GM12864 (cell line): ENCODE measurements around the gene CHDH.

Experiments
- DNase-seq: peaks from one replicate; pipeline ENCODE4 v3.0.0-alpha.2; 2011; ENCODE audit warnings: low read depth
- H3K4me3 ChIP-seq: 2 replicates; pipeline ENCODE4 v1.5.1; 2011; ENCODE audit warnings: mild to moderate bottlenecking, low read depth, low read length, control low read depth
- TF ChIP-seq, protein P1 (sequence below): IDR thresholded peaks from 2 replicates; pipeline ENCODE4 v1.5.1; 2011; ENCODE audit warnings: low read depth, mild to moderate bottlenecking, moderate library complexity, low read length, control low read depth, inconsistent platforms; ENCODE audit errors: missing control alignments

CHDH gene

DNA sequence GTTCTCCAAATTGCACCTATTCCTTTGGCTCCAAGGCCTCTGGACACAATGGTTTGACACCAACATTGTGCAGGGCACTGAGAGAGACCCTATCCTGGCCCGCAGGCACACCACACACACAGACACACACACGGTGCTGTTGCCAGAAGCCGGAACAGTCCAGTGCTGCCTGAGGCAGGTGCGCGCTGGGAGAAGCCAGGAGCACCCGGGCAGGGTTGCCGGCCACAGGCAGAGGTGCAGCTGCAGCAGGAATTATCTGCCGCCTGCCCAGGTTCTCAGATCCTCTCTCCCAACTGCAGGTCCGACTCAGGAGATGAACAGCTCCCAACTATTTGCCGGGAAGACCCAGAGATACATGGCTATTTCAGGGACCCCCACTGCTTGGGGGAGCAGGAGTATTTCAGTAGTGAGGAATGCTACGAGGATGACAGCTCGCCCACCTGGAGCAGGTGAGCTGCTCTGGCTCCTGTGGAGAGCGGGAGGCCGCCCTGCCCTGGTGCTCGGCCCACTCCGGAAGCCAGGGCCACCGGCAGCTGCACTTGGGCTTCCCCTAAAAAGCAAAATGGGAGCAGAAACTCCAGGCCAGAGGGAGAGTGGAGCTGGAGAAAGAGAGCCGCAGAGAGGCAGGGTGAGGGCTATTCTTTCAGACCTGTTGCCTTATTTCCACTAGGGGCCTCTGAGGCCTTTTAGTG is 42.9 kb downstream of the CHDH start:
- DNase-seq: no peak
- TF ChIP-seq, protein P1, sequence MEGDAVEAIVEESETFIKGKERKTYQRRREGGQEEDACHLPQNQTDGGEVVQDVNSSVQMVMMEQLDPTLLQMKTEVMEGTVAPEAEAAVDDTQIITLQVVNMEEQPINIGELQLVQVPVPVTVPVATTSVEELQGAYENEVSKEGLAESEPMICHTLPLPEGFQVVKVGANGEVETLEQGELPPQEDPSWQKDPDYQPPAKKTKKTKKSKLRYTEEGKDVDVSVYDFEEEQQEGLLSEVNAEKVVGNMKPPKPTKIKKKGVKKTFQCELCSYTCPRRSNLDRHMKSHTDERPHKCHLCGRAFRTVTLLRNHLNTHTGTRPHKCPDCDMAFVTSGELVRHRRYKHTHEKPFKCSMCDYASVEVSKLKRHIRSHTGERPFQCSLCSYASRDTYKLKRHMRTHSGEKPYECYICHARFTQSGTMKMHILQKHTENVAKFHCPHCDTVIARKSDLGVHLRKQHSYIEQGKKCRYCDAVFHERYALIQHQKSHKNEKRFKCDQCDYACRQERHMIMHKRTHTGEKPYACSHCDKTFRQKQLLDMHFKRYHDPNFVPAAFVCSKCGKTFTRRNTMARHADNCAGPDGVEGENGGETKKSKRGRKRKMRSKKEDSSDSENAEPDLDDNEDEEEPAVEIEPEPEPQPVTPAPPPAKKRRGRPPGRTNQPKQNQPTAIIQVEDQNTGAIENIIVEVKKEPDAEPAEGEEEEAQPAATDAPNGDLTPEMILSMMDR: no peak
- no peak overlapping the region for H3K4me3 ChIP-seq

DNA sequence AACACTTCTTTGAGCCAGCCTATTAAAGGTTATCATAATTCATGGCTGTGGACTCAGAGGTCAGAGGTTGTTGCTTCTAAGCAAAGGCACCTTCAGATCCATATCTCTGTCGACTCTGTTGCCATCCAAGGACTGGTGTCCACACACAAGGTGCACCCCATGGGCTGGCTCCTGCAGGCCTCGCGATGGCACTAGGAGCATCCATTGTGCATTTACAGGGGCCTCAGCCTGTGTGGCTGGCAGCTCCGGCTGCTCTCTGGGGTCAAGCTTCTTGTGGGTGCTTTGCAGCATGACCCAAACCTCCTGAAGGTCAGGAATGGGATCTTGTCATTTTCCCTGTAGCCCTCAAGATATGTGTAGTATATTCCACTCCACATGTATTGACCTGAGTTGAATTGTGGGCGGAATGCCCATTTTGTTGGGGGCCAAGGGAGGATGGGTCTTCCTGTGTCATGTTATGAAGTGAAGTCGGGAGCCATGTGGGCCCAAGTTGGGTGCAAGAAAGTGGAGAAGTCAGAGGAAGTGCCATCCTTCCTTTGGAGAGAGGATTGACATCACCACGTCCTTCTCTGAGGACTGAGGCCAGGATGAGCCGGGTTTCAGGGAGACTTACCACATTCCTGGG is 43.9 kb downstream of the CHDH start:
- DNase-seq: no peak
- TF ChIP-seq, protein P1: no peak

DNA sequence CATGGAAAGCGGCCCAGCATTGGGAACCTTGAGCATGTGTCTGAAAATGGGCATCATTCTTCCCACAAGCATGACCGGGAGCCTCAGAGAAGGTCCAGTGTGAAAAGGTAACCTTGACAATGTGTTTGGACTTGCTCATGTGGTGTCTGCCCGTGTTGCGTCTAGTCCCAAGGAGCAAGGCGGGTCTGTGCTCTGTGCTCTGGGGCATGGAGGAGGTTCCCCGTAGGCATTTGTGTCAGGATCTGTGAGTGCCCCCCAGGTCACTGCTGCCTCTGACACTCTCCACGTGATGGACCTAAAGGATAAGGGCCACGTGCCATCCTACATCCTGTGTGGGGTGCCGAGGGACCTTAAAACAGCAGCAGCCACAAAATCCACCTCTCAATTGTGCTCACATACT is 44.9 kb downstream of the CHDH start:
- no peak for DNase-seq
- no peak overlapping the region for H3K4me3 ChIP-seq
- TF ChIP-seq, protein P1: no peak

More for the DNA sequence above, 43.9 kb downstream of the CHDH start:
- H3K4me3 ChIP-seq: no peak overlapping the region

GRCh38 chr3:53800041-53800906 is 45.9 kb downstream of the CHDH start:
- no peak for DNase-seq
- TF ChIP-seq, protein P1: no peak
- no peak overlapping the region for H3K4me3 ChIP-seq

- TF ChIP-seq, protein P1: no peak
- H3K4me3 ChIP-seq: no peak overlapping the region
- no peak for DNase-seq
Observed at GRCh38 chr3:53799338-53799865, 46.8 kb downstream of the CHDH start.

GRCh38 chr3:53798144-53798543 is 48.1 kb downstream of the CHDH start:
- H3K4me3 ChIP-seq: no peak overlapping the region
- TF ChIP-seq, protein P1: no peak
- no peak for DNase-seq
